ENCODE measurements around the gene BRICD5.

The BRICD5 gene

GRCh38 chr16:2199621-2200139 is 11.0 kb downstream of the BRICD5 start:
- no peak for DNase-seq (ENCODE audit: low read depth in 2 of 3, low spot score in 2 of 3)

- no peak for DNase-seq (ENCODE audit: low read depth in 2 of 3, low spot score in 2 of 3)
These were observed 11.6 kb downstream of the BRICD5 start for GRCh38 chr16:2199095-2199494.

- DNase-seq (ENCODE audit: low read depth in 2 of 3, low spot score in 2 of 3): no peak
These were observed 12.4 kb downstream of the BRICD5 start for GRCh38 chr16:2198283-2198682.

- no peak for DNase-seq (ENCODE audit: low read depth in 2 of 3, low spot score in 2 of 3)
These were observed 12.9 kb downstream of the BRICD5 start for GRCh38 chr16:2197765-2198164.

GRCh38 chr16:2196981-2197511 is 13.6 kb downstream of the BRICD5 start:
- DNase-seq (ENCODE audit: low read depth in 2 of 3, low spot score in 2 of 3): no peak

GRCh38 chr16:2196162-2196980 is 14.3 kb downstream of the BRICD5 start, which contains the start of gene CASKIN1:
CASKIN1 (minus strand) TSS chr16:2196605; CDS start chr16:2196432, 173 bp downstream.
- no peak for DNase-seq (ENCODE audit: low read depth in 2 of 3, low spot score in 2 of 3)

GRCh38 chr16:2195322-2196161 is 15.1 kb downstream of the BRICD5 start:
- DNase-seq (ENCODE audit: low read depth in 2 of 3, low spot score in 2 of 3): no peak

- DNase-seq (ENCODE audit: low read depth in 2 of 3, low spot score in 2 of 3): no peak
These were observed 15.8 kb downstream of the BRICD5 start for GRCh38 chr16:2194852-2195321.

GRCh38 chr16:2194166-2194834 is 16.4 kb downstream of the BRICD5 start:
- DNase-seq (ENCODE audit: low read depth in 2 of 3, low spot score in 2 of 3): no peak

GRCh38 chr16:2191446-2191706 is 19.3 kb downstream of the BRICD5 start:
- DNase-seq (ENCODE audit: low read depth in 2 of 3, low spot score in 2 of 3): no peak

GRCh38 chr16:2190659-2191445 is 19.8 kb downstream of the BRICD5 start:
- DNase-seq (ENCODE audit: low read depth in 2 of 3, low spot score in 2 of 3): no peak

GRCh38 chr16:2190002-2190658 is 20.5 kb downstream of the BRICD5 start:
- DNase-seq (ENCODE audit: low read depth in 2 of 3, low spot score in 2 of 3): no peak

GRCh38 chr16:2189252-2189893 is 21.3 kb downstream of the BRICD5 start:
- DNase-seq (ENCODE audit: low read depth in 2 of 3, low spot score in 2 of 3): no peak

GRCh38 chr16:2188395-2188794 is 22.3 kb downstream of the BRICD5 start:
- no peak for DNase-seq (ENCODE audit: low read depth in 2 of 3, low spot score in 2 of 3)

- no peak for DNase-seq (ENCODE audit: low read depth in 2 of 3, low spot score in 2 of 3)
These were observed 23.5 kb downstream of the BRICD5 start for GRCh38 chr16:2187212-2187611.

GRCh38 chr16:2186505-2186904 is 24.2 kb downstream of the BRICD5 start:
- DNase-seq (ENCODE audit: low read depth in 2 of 3, low spot score in 2 of 3): no peak

- no peak for DNase-seq (ENCODE audit: low read depth in 2 of 3, low spot score in 2 of 3)
These were observed 24.6 kb downstream of the BRICD5 start for GRCh38 chr16:2186064-2186463.

GRCh38 chr16:2184962-2185361 is 25.7 kb downstream of the BRICD5 start:
- DNase-seq (ENCODE audit: low read depth in 2 of 3, low spot score in 2 of 3): no peak

GRCh38 chr16:2184346-2184745 is 26.3 kb downstream of the BRICD5 start:
- no peak for DNase-seq (ENCODE audit: low read depth in 2 of 3, low spot score in 2 of 3)
